ENCODE measurements around the gene SHOC2. TPM values are rescaled to one million over a fixed set of nuclear protein-coding genes. Genes with fewer than 3 reads are reported as not detected.

SHOC2 gene
- total and polyA plus RNA-seq, 2 of the 8 experiments (the other 6 are each of a cell fraction or from before 2014, with no cell fraction given), result 7.6 to 28.2 TPM

GRCh38 chr10:110919349-110919931 is at the start of gene SHOC2 (continued):
- TF ChIP-seq E2F6 (IDR thresholded peaks at IDR 0.05), result no peak
- TF ChIP-seq HDAC6 (IDR thresholded peaks at IDR 0.05; ENCODE audit: low read depth, low read length), result no peak
- peak; percentile 16 for TF ChIP-seq KDM4A (IDR thresholded peaks at IDR 0.05; ENCODE audit: low read depth, low read length, severe bottlenecking)
- peak in 1 of 3 experiments; percentile 14; a peak in 1 of 4 replicates for TF ChIP-seq CTCF (IDR thresholded peaks at IDR 0.05; ENCODE audit: control extremely low read depth in 1 of 3, insufficient read depth in 1 of 3, low read depth in 1 of 3, low read length in 3 of 3)
- no peak for TF ChIP-seq BCL11A (IDR thresholded peaks at IDR 0.05; ENCODE audit: low read depth in 2 of 2, low read length in 2 of 2)
- TF ChIP-seq TAF1 (IDR thresholded peaks at IDR 0.05; ENCODE audit: low read depth, low read length), result peak; percentile 67; the same call in 1 of the 2 replicates
- 0 out of 2 replicates have a peak, but pooled peaks have one; percentile 4 for TF ChIP-seq MAX (IDR thresholded peaks at IDR 0.05)
- 0 out of 4 replicates have a peak, but pooled peaks of 1 of the 2 experiments have one; percentile 52 for TF ChIP-seq SIN3A (conservative IDR thresholded peaks at IDR 0.05 in 1 of 2, IDR thresholded peaks at IDR 0.05 in 1 of 2; ENCODE audit: low read depth in 1 of 2, low read length in 2 of 2)
- no peak for TF ChIP-seq GABPA (IDR thresholded peaks at IDR 0.05; ENCODE audit: borderline replicate concordance, insufficient read depth, low read length)
- no peak for TF ChIP-seq ATF3 (IDR thresholded peaks at IDR 0.05; ENCODE audit: insufficient read depth, low read depth, low read length)
- TF ChIP-seq ZNF274 (IDR thresholded peaks at IDR 0.05; ENCODE audit: borderline replicate concordance, extremely low read depth, low read length), result no peak
- peak; percentile 2 to 13; a peak in 1 of 4 replicates for TF ChIP-seq RAD21 (IDR thresholded peaks at IDR 0.05 in 1 of 2, conservative IDR thresholded peaks at IDR 0.05 in 1 of 2; ENCODE audit: low read depth in 2 of 2, low read length in 2 of 2)
- peak; percentile 72; the same call in 1 of the 2 replicates for TF ChIP-seq SP1 (IDR thresholded peaks at IDR 0.05; ENCODE audit: low read depth, low read length)
- no peak for TF ChIP-seq USF2 (IDR thresholded peaks at IDR 0.05; ENCODE audit: low read length)
- peak; percentile 73 for TF ChIP-seq PHF8 (conservative IDR thresholded peaks at IDR 0.05; ENCODE audit: low read depth, low read length)
- TF ChIP-seq SP4 (IDR thresholded peaks at IDR 0.05; ENCODE audit: low read length), result no peak
- no peak for TF ChIP-seq TAF7 (optimal IDR thresholded peaks at IDR 0.05; ENCODE audit: borderline replicate concordance, low read depth, low read length)
- no peak for TF ChIP-seq TCF12 (IDR thresholded peaks at IDR 0.05; ENCODE audit: low read depth, low read length)

Data from H1 (cell line).